ENCODE data around the gene TBL1XR1. TPM values are rescaled to one million over a fixed set of nuclear protein-coding genes. Genes with fewer than 3 reads are reported as not detected.

The TBL1XR1 gene
- total RNA-seq, 1 experiment from 2014 or later = 100 TPM

DNA sequence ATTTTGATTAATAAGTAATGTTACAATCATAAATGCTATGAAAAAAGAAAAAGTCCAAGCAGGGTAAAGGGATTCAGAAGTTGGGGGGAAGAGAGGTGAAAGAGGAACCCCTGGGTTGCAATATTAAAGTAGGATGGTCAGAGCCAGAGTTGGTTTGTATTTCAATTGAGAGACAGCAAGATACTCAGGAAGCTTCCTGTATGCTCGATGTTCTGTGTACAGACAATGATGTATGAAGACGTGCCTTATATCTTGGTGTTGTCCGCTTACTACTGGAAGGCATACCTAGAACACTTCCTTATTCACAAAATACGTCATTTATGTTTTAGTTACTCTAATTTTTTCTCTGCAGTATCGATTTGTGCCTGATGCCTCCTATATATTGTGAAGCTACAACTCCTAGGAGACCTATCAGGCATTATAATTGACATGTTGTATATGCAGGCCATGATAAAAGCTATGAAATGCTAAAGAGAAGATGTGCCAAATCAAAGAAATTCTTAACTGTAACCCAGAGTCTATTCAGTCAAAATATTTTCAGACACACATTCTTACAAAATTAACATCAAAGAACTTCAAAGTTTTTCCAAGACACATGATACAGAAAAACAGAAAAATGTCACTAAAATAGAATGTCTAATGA is 87.5 kb downstream of the TBL1XR1 start:
- no peak for DNase-seq (ENCODE audit: low read depth)

DNA sequence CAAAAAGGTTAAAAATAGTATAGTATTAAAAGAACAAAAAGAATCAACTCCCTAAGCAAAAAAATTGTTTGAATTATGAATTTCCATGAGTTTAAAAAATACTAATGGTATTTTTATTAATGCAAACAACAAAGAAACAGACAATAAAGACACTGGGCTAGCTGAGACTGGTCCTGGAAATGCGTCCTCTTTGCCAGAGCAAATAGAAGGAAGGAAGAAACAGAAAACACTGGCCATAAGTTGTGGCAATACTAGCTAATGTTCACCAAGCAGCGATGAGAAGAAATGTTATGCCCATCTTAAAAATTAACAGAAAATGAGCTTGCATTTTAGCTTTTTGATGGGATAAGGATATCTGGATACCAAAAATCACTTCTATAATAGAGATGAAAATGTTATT is 88.6 kb downstream of the TBL1XR1 start:
- no peak for DNase-seq (ENCODE audit: low read depth)

DNA sequence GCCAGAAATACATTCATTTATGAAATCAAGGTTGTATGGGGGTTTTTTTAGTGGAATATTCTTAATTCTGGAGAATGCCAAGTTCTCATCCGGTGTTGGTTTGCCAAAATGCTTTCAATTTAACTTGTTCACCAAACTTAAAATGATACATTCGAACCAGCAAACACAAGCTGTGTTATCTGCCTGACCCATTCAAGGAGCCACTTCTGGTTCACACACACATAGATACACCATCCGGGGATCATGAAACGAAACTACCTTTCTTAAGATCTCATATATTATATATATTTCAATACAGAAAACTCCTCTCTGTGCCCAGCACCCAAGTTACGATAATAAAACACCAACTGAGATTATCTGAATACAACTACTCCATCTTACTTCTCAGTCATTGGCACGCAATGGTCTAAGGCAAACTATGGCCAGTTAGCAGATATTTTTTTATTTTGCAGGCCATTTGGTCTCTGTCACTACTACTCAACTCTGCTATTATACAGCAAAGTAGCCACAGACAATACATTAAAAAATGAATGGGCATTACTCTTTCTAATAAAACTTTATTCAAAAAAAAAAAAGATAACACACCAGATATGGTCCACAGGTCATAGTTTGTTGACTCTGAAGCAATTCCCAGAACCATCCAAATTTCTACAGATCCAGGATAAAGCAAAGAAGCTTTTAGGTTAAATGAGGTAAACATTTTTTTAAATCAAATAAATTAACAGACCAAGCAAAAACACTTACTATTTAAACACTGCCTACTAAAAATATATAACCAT is 89.6 kb downstream of the TBL1XR1 start:
- no peak for DNase-seq (ENCODE audit: low read depth)

DNA sequence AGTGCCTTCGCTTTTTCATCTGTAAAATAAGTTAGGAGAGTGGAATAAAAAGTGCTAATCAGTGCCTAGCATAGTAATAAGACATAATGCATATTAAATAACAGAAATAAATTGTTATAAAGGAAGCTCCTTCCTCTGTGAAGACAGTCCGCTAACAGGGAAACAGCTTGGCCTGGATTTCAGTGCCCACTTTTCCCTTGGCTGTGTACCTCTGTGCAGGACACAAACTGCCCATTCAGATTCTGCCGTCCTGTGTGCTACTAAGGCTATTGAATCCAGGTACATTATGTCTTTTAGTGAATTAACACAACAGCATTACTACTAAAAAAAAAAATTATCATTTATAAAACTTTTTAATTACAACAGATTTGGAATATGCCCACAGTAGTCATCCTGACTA is 90.7 kb downstream of the TBL1XR1 start:
- DNase-seq (ENCODE audit: low read depth) = no peak

GRCh38 chr3:177106184-177106583 is 91.1 kb downstream of the TBL1XR1 start:
- DNase-seq (ENCODE audit: low read depth) = no peak

GRCh38 chr3:177105623-177106022 is 91.7 kb downstream of the TBL1XR1 start:
- no peak for DNase-seq (ENCODE audit: low read depth)

- no peak for DNase-seq (ENCODE audit: low read depth)
Measured at GRCh38 chr3:177104299-177104992, 92.8 kb downstream of the TBL1XR1 start.

- no peak for DNase-seq (ENCODE audit: low read depth)
Measured at GRCh38 chr3:177102553-177102952, 94.7 kb downstream of the TBL1XR1 start.

- DNase-seq (ENCODE audit: low read depth) = no peak
Measured at GRCh38 chr3:177098551-177098950, 98.7 kb downstream of the TBL1XR1 start.

DNA sequence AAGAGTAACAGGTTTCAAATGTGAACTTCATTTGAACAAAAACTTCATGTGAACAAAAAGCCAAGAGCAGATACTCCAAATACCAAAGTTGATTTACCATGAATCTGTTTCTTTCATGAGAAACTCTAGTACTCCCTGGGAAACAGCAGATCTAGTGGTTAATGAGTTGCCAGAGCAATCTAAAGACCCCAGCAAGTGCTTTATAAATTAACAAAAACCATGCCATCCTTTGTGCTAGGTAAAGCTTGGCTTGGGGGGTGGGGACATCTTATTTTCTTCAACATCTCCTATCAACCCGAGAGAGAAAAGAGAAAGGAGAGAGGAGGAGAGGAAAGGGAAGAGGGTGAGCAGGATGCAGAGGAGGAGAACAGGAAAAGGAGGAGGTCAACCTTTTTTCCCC is 100.7 kb downstream of the TBL1XR1 start:
- no peak for DNase-seq (ENCODE audit: low read depth)

DNA sequence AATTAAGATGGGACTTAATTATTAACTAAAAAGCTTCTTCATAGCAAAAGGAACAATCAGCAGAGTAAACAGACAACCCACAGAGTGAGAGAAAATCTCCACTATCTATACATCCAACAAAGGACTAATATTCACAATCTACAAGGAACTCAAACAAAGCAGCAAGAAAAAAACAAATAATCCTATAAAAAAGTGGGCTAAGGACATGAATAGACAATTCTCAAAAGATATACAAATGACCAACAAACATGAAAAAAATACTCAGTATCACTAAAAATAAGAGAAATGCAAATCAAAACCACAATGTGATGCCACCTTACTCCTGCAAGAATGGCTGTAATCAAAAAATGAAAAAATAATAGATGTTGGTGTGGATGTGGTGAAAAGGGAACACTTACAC is 103.3 kb downstream of the TBL1XR1 start:
- no peak for DNase-seq (ENCODE audit: low read depth)

DNA sequence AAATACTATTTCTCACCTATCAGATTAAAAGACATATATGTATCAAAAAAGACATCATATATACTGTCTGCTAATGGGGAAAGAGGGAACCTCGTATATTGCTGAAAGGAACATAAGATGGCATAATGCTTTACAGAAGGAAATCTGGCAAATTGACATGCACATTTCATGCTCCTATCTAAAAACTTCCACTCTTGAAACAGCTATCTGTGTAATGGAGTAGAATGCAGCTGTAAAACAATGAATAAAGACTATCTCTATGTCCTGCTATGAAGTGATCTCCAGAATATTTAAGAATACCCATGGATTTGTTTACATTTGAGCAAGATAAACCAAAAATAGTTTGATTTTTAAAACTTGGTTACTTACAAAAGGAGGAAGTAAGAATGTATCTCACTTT is 107.4 kb downstream of the TBL1XR1 start:
- DNase-seq (ENCODE audit: low read depth) = no peak

DNA sequence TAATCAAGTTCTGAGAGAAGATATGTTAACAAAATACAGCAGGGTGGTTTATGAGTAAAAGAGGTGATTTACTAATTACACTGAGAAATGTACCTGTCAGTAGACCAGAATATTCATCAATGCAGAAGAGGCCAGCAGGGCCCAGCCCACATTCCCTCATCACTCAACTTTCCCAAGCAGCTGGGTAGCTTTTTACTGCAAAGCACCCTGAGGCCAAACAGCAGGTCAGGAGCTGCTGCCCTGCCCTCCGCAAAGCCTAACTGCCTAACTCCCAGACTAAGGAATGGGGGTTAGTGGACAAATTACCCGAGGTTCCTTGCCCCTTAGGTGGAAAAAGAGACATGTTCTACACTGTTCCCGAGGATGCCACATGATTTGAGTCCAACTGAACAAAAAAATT is 108.2 kb downstream of the TBL1XR1 start:
- no peak for DNase-seq (ENCODE audit: low read depth)

DNA sequence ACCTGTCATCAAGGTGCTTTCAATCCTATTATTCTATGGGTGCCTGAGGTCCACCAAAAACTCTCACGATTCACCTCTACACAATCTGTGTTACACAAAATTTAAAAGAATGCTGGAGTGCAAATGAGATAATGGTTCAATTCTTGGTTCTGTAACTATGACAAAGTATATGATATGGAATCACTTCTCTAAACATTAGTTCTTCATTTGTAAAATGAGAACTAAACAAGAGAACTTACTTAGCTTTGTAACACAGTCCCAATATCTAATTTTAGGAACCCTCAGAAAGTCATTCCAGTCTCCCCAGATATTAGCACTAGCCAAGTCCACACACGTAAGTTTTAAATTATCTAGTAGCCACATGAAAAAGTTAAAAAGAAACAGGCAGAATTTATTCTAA is 111.5 kb downstream of the TBL1XR1 start:
- DNase-seq (ENCODE audit: low read depth) = no peak

DNA sequence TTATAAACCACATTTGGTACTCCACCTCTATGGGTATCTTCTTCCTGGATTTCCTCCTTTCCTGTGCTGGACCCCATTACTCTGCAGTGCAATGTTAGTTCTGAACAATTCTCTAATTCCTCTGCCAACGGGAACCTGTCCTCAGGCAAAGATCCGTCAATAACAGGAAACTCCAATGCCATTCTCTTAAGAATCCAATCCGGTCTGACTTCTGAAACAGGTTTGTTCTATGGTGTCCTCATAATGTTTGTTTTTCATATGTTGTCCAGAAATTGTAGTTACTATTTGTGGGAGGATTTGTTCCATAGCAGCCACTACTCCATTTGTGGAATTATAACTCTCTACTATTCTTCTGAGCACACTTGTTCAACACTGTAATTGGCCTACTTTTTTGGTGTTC is 112.7 kb downstream of the TBL1XR1 start:
- no peak for DNase-seq (ENCODE audit: low read depth)

DNA sequence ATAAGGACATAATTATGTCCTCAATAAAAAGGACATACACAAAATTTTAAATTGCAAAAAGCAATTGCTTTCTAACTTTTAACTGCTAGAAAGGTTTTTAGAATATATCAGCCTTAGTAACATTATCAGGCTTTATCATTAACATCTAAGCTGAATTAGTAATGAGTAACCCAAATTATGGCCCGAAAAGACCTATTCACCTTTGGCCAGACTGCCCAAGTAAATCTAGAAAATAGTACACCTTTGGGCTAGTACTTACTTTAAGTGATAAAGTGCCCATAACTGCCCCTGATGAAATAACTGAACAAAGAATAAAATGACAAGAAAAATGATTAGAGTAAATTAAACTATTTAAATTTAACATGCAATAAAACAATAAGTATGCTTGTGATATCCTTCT is 117.2 kb downstream of the TBL1XR1 start:
- DNase-seq (ENCODE audit: low read depth) = no peak

GRCh38 chr3:177079684-177080083 is 117.6 kb downstream of the TBL1XR1 start:
- no peak for DNase-seq (ENCODE audit: low read depth)

DNA sequence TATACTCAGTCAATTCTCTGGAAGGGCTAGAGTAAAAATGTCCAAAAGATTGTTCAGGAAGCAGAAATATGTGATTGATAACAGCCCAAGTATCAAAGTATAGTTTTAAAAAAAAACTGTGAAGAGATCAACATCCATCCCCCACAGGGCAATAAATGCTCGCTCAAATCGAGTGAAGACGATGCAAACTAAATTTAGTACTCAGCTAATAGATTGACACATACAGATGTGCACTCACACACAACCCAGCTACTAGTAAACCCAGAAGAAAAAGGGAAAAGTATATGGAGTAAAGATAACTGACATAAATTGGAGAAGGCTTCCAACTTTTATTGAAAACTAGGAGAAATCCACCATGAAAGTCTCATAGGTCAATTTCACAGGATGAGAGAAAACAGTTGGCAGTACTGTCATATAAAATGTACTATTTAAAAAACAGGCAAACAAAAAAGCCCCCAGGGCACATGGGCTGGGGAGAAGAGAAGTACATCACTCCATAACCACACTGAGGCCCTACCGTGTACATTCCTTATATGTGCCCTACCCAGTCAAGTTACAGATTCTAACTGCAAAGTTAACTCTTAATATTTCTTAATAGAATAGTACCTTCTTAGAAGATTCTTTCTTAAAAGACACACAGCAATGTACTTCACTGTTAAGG is 125.7 kb downstream of the TBL1XR1 start:
- no peak for DNase-seq (ENCODE audit: low read depth)

DNA sequence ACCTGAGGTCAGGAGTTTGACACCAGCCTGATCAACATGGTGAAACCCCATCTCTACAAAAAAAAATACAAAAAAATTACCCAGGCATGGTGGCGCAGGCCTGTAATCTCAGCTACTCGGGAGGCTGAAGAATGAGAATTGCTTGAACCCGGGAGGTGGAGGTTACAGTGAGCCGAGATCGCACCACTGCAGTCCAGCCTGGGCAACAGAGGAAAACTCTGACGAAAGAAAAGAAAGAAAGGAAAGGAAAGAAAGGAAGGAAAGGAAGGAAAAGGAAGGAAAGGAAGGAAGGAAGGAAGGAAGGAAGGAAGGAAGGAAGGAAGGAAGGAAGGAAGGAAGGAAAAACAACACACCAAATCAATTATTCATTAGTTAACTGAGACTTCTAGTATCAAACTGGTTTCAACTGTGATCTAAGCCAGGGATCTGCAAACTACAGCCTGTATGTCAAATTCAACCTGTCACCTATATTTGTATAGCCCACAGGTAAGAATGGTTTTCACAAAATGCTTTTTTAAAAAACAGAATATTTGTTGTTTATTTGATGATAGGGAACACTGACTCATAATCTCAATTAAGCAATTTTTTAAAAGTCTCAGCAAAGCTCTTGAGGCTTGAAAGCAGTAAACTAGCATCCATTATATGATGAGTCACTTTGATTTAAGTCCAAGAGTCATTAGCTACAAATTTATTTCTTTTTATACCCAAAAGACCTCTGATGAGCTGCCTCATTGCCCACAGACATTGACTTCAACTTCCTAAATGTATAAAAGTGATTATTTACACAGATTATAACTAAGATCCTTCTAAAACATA is 127.6 kb downstream of the TBL1XR1 start:
- no peak for DNase-seq (ENCODE audit: low read depth)

- DNase-seq (ENCODE audit: low read depth) = no peak
Measured at GRCh38 chr3:177068967-177069366, 128.3 kb downstream of the TBL1XR1 start.

DNA sequence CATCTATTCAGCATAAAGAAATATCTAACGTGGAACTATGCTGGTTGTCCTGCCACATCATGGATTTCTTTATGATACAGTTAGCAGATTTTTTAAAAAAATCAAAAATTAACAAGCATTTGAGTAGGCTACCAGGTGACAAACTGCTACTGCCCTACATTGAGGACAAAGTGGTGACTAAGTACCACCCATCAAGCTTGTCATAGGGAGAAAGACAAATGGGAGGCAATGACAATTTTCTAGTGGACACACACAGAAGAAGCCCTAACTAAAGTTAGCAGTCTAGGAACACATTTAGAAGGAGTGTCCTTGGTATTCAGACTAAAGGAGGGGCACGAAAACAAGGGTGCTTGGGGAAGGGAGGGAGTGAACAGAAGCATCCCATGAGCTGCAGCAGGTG is 131.2 kb downstream of the TBL1XR1 start:
- no peak for DNase-seq (ENCODE audit: low read depth)

Measured in Daoy (cell line).